ENCODE data around the gene SDR39U1.

DNA sequence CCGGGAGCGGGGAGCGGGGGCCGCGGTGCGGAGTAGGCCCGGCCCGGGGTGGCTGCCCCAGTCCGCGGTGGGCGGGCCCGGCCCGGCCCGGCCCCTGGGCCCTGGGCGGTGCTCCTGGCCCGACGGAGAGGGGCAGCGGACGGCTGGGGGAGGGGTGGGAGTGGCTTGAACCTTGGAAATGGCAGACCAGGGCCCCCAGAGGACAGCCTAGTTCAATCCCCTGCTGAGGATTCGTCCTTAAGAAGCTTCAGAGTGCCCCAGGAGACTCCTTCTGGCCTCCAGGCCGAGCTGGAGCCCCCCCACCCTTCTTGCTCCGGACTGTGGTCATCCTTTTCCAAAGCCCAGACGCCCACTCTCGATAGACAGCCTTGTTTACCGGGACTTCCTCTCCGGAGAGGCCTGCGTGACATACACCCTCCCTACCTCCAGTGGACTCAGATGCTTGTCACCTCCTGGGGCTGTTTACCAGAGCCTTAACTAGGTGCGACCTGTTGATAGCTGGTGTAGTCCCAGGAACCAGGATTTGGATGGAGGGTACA is 12.4 kb downstream of the SDR39U1 start:
- TF ChIP-seq, protein P1, sequence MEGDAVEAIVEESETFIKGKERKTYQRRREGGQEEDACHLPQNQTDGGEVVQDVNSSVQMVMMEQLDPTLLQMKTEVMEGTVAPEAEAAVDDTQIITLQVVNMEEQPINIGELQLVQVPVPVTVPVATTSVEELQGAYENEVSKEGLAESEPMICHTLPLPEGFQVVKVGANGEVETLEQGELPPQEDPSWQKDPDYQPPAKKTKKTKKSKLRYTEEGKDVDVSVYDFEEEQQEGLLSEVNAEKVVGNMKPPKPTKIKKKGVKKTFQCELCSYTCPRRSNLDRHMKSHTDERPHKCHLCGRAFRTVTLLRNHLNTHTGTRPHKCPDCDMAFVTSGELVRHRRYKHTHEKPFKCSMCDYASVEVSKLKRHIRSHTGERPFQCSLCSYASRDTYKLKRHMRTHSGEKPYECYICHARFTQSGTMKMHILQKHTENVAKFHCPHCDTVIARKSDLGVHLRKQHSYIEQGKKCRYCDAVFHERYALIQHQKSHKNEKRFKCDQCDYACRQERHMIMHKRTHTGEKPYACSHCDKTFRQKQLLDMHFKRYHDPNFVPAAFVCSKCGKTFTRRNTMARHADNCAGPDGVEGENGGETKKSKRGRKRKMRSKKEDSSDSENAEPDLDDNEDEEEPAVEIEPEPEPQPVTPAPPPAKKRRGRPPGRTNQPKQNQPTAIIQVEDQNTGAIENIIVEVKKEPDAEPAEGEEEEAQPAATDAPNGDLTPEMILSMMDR (IDR thresholded peaks at IDR 0.05), result no peak
- TF ChIP-seq POLR2A (IDR thresholded peaks at IDR 0.05) (no peak), EP300 (IDR thresholded peaks at IDR 0.05) (no peak), POLR2AphosphoS5 (IDR thresholded peaks at IDR 0.05) (peak in 1 of 3 donors; percentile 40)
